Coronary artery (tissue), 2 donors: ENCODE results near the gene SYT12.
"Not testable (repeated sequence)": the region's sequence is repeated elsewhere in the genome, so short reads cannot be mapped to it uniquely, and the experiment has no call there.

Experiments
- DNase-seq: peaks from one replicate; pipeline ENCODE4 v3.0.0-alpha.2; 2017; ENCODE audit warnings: low spot score
- H3K27ac ChIP-seq, 2 donors: fragments of 200-600 bp; sonication (generic); one replicate each; pipeline ENCODE4 v1.5.1; 2016 to 2019
- H3K4me3 ChIP-seq: fragments of 200-600 bp; sonication (generic); 2 replicates; pipeline ENCODE4 v1.5.1; 2016; ENCODE audit warnings: mild to moderate bottlenecking, moderate library complexity
- CTCF ChIP-seq: fragments of 200-600 bp; sonication (generic); IDR thresholded peaks from one replicate; pipeline ENCODE4 v1.5.1; 2019; ENCODE audit warnings: antibody characterized with exemption

SYT12 gene

GRCh38 chr11:67001332-67001731 lies 21.6 kb upstream of the SYT12 start:
- TF ChIP-seq CTCF, result no peak
- no peak overlapping the region for H3K4me3 ChIP-seq
- no peak for DNase-seq
- no peak overlapping the region for H3K27ac ChIP-seq

- no peak for TF ChIP-seq CTCF
- no peak overlapping the region for H3K4me3 ChIP-seq
- DNase-seq, result no peak
- H3K27ac ChIP-seq, result no peak overlapping the region
These were observed 20.5 kb upstream of the SYT12 start for GRCh38 chr11:67002297-67002913.

DNA sequence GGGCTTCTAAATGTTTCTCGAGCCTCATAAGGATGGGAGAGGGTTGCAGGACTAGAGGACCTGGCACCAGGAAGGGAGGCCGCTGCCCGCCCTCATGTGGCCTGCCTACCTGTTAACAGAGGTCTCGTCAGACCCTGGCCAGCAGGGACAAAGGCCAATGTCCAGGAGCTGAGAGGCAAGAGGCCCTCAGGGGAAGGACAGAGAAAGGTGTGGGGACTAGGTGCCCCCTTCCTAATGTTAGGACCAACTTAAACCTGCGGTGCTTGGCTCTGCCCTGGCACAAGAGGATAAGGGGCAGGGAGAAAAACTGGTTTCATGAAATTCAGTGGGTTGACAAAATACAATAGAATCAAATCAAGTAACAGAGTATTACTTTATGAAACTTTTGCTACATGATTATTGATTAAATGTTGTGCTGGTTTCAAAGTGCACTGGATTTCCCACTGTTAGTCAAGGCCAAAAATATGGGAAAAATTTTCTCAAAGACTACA lies 20.0 kb upstream of the SYT12 start:
- no peak for DNase-seq
- Histone ChIP-seq H3K4me3 (no peak overlapping the region), H3K27ac (no peak overlapping the region)
- no peak for TF ChIP-seq CTCF

GRCh38 chr11:67005200-67005599 lies 17.7 kb upstream of the SYT12 start:
- not testable (repeated sequence) for DNase-seq, H3K27ac ChIP-seq, H3K4me3 ChIP-seq

DNA sequence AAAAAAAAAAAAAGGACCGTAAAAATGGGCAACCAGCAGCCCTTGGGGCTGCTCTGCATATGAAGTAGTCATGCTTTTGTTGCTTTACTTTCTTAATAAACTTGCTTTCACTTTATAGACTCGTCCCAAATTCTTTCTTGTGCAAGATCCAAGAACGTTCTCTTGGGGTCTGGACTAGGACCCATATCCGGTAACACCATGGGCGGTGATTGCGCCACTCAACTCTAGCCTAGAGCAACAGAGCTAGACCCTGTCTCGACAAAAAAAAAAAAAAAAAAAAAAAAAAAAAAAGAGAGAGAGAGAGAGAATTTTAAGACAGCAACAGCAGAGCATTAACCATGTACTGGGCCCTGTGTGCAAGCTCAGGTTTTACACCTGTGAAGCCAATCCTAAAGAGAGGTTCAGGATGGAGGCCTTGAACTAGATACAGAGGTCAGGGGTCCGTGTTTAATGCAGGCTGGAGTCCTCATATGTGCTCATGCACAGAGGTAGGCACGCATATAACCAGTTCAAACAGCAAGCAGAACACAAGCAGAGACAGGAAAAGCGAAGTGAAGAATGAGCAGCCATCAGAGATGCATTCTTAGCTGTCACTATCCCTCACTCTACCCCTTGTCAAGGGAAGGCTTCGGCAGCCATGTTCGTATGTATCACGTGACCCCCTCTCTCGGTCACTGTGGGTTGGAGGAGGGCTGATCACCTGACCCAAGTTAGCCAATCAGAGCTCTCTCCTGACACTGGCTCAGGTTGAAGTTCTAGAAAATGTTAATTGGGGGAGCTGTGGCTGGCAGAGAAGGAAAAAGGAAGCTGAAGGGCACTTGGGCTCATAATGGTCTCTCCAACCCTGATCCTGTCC lies 16.7 kb upstream of the SYT12 start:
- no peak overlapping the region for H3K27ac ChIP-seq
- TF ChIP-seq CTCF, result no peak
- DNase-seq, result no peak
- H3K4me3 ChIP-seq, result no peak overlapping the region

GRCh38 chr11:67007126-67007525 lies 15.8 kb upstream of the SYT12 start:
- no peak for TF ChIP-seq CTCF
- DNase-seq, result no peak
- Histone ChIP-seq H3K27ac (no peak overlapping the region), H3K4me3 (no peak overlapping the region)

- no peak for DNase-seq
- Histone ChIP-seq H3K4me3 (no peak overlapping the region), H3K27ac (no peak overlapping the region)
- TF ChIP-seq CTCF, result no peak
These were observed 12.5 kb upstream of the SYT12 start for GRCh38 chr11:67010296-67010905.
